ENCODE results near the gene ZBED4.

The ZBED4 gene

GRCh38 chr22:49934891-49935557 is 81.4 kb downstream of the ZBED4 start:
- peak overlapping the region; percentile 71 for H3K27ac ChIP-seq
- H3K79me2 ChIP-seq, result no peaks in the 10 kb centered on the region
- H3K4me3 ChIP-seq (ENCODE audit: low read depth, low read length), result peak overlapping the region; percentile 18
- no peak overlapping the region for H3K4me2 ChIP-seq (ENCODE audit: low read length)
- no peaks in the 10 kb centered on the region for H3K36me3 ChIP-seq (ENCODE audit: control insufficient read depth, insufficient read depth, low read length)
- no peaks in the 10 kb centered on the region for H3K27me3 ChIP-seq (ENCODE audit: control insufficient read depth, insufficient read depth, low read length)
- no peaks in the 10 kb centered on the region for H3K9me3 ChIP-seq (ENCODE audit: control insufficient read depth, low read length)
- H3K9ac ChIP-seq, result no peak overlapping the region
- no peak overlapping the region for H2AFZ ChIP-seq
- TF ChIP-seq, protein P1, sequence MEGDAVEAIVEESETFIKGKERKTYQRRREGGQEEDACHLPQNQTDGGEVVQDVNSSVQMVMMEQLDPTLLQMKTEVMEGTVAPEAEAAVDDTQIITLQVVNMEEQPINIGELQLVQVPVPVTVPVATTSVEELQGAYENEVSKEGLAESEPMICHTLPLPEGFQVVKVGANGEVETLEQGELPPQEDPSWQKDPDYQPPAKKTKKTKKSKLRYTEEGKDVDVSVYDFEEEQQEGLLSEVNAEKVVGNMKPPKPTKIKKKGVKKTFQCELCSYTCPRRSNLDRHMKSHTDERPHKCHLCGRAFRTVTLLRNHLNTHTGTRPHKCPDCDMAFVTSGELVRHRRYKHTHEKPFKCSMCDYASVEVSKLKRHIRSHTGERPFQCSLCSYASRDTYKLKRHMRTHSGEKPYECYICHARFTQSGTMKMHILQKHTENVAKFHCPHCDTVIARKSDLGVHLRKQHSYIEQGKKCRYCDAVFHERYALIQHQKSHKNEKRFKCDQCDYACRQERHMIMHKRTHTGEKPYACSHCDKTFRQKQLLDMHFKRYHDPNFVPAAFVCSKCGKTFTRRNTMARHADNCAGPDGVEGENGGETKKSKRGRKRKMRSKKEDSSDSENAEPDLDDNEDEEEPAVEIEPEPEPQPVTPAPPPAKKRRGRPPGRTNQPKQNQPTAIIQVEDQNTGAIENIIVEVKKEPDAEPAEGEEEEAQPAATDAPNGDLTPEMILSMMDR (IDR thresholded peaks at IDR 0.05), result no peak
- H3K4me1 ChIP-seq, result peaks cover 5% of the 10 kb centered on the region

DNA sequence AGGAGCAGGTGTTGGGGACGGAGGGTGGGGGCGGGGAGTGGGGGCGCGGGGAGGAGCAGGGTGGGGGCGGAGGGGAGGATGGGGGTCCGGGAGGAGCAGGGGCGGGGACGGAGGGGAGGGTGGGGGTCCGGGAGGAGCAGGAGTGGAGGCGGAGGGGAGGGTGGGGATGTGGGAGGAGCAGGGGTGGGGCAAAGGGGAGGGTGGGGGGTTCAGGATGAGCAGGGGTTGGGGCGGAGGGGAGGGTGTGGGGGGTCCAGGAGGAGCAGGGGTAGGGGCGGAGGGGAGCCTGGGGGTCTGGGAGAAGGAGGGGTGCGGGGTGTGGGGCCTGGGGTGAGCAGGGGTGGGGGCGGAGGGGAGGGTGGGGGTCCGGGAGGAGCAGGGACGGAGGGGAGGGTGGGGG is 81.9 kb downstream of the ZBED4 start:
- no peak overlapping the region for H3K27ac ChIP-seq
- no peaks in the 10 kb centered on the region for H3K36me3 ChIP-seq (ENCODE audit: control insufficient read depth, insufficient read depth, low read length)
- no peak overlapping the region for H3K4me3 ChIP-seq (ENCODE audit: low read depth, low read length)
- H3K9me3 ChIP-seq (ENCODE audit: control insufficient read depth, low read length), result no peaks in the 10 kb centered on the region
- H3K4me1 ChIP-seq, result peaks cover 5% of the 10 kb centered on the region
- no peak overlapping the region for H2AFZ ChIP-seq
- TF ChIP-seq, protein P1 (IDR thresholded peaks at IDR 0.05), result no peak
- H3K4me2 ChIP-seq (ENCODE audit: low read length), result no peak overlapping the region
- H3K27me3 ChIP-seq (ENCODE audit: control insufficient read depth, insufficient read depth, low read length), result no peaks in the 10 kb centered on the region
- no peak overlapping the region for H3K9ac ChIP-seq
- H3K79me2 ChIP-seq, result no peaks in the 10 kb centered on the region

DNA sequence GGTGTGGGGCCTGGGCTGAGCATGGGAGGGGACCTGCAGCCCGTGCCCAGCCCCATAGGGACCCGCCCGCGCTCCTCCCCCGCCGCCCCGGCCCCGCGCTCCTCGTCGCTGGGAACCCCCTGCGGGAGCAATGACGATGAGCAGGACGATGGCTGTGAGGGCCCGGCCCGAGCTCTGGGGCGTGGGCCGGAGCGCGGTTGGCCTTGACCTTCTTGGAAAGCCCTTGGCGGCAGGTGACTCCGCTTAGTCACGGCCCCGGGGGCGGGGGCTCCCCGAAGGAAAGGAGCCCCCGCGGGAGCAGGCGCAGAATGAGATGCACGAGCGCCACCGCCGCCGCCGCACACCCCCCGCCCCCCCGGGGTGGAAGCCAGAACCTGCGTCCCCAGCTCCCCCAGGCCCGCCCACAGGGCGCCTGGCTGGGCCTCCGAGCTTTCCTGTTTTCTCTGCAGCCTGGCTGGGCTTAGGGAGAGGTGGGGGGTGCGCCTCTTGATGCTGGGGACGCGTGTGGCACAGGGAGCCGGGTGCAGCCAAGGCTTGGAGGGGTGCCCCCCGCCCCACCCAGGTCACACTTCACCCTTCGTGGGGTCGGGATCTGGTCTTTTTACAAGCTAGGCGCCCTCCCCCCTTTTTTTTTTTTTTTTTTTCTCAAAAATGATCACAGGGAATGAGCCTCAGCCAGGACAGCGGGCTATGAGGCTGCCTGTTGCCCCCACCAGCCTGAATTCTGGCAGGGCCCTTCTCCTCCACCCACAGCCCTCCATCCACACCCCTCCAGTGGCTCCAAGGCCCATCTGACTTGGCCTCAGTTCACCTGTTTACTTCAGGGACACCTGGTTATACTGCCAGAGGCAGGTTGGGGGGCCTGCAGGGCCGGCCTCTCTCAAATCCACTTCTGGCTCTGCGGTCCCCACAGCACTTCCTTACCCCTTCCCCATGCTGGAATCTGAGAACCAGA is 82.7 kb downstream of the ZBED4 start:
- H3K4me3 ChIP-seq (ENCODE audit: low read depth, low read length), result peak overlapping the region; percentile 41
- no peaks in the 10 kb centered on the region for H3K36me3 ChIP-seq (ENCODE audit: control insufficient read depth, insufficient read depth, low read length)
- peak overlapping the region; percentile 73 for H3K27ac ChIP-seq
- no peaks in the 10 kb centered on the region for H3K27me3 ChIP-seq (ENCODE audit: control insufficient read depth, insufficient read depth, low read length)
- H3K4me2 ChIP-seq (ENCODE audit: low read length), result peak overlapping the region; percentile 47
- TF ChIP-seq, protein P1 (IDR thresholded peaks at IDR 0.05), result no peak
- H3K79me2 ChIP-seq, result no peaks in the 10 kb centered on the region
- no peaks in the 10 kb centered on the region for H3K9me3 ChIP-seq (ENCODE audit: control insufficient read depth, low read length)
- peaks cover 5% of the 10 kb centered on the region for H3K4me1 ChIP-seq
- H2AFZ ChIP-seq, result peak overlapping the region; percentile 83
- H3K9ac ChIP-seq, result no peak overlapping the region

DNA sequence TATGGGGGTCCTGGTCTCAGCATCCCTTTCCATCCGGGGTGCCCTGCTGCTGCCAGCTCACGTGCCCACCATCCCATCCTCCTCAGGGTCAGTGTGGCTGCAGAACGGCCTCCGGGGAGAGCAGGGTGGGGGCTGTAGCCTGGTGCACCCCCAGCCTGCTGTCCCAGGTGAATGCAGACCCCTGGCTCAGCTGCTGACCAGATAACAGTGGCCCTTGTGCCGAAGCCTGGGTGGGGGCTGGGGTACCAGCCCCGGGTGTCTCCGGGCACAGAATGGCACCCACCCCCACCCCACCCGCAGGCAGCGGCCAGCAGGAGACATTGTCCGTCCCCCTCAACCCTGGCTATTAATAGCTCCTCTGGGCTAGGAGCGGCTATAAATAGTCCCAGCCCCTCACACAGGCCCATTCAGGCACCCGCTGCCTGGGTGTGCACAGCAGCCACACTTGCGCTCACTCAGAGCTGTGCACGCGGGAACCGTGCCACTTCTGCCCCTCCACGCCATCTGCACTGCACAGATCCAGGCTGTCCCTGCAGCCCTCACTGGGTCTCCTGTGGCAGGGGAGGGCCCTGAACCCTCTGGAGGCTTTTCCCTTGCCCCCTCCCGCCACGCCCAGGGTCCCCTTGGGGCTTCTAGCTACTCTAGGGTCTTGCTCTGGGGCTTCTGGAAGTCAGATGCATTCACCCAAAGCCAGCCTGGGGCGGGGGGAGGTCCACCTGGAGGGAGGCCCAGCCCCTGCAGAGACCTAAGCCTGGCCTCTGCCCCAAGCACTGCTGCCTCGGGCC is 83.5 kb downstream of the ZBED4 start:
- peaks cover 5% of the 10 kb centered on the region for H3K4me1 ChIP-seq

More for the DNA sequence above, 83.5 kb downstream of the ZBED4 start:
- Histone ChIP-seq H3K4me2 (ENCODE audit: low read length) (no peak overlapping the region), H3K27ac (peak overlapping the region; percentile 73), H2AFZ (no peak overlapping the region), H3K79me2 (no peaks in the 10 kb centered on the region), H3K9ac (no peak overlapping the region), H3K36me3 (ENCODE audit: control insufficient read depth, insufficient read depth, low read length) (no peaks in the 10 kb centered on the region), H3K9me3 (ENCODE audit: control insufficient read depth, low read length) (no peaks in the 10 kb centered on the region), H3K4me3 (ENCODE audit: low read depth, low read length) (no peak overlapping the region), H3K27me3 (ENCODE audit: control insufficient read depth, insufficient read depth, low read length) (no peaks in the 10 kb centered on the region)
- TF ChIP-seq, protein P1 (IDR thresholded peaks at IDR 0.05), result no peak
